Measurements from ENCODE around the gene SPAG9.

DNA sequence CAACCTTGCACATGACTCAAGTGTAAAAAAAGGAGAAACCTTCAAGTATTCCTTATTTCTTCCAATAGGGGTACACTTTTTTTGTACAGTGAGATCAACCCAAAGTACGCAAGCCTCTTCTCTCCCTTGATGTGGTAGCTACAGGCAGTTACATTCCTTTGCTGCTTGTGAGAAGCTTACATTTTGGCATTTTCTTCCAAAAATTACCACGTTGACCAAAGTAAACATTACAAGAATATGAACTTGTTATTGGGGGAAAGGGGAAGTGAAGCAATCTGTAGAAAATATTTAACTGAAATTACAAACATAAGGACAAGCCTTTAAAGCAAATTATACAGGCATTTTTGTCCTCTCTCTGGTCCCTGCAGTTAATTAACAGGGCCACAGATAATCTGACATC is 157.5 kb downstream of the SPAG9 start:
- TF ChIP-seq, protein P1, sequence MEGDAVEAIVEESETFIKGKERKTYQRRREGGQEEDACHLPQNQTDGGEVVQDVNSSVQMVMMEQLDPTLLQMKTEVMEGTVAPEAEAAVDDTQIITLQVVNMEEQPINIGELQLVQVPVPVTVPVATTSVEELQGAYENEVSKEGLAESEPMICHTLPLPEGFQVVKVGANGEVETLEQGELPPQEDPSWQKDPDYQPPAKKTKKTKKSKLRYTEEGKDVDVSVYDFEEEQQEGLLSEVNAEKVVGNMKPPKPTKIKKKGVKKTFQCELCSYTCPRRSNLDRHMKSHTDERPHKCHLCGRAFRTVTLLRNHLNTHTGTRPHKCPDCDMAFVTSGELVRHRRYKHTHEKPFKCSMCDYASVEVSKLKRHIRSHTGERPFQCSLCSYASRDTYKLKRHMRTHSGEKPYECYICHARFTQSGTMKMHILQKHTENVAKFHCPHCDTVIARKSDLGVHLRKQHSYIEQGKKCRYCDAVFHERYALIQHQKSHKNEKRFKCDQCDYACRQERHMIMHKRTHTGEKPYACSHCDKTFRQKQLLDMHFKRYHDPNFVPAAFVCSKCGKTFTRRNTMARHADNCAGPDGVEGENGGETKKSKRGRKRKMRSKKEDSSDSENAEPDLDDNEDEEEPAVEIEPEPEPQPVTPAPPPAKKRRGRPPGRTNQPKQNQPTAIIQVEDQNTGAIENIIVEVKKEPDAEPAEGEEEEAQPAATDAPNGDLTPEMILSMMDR (IDR thresholded peaks at IDR 0.05; ENCODE audit: poor library complexity, severe bottlenecking), result no peak
- TF ChIP-seq REST (IDR thresholded peaks at IDR 0.05; ENCODE audit: borderline replicate concordance) (no peak), RAD21 (conservative IDR thresholded peaks at IDR 0.05) (no peak), TAF1 (IDR thresholded peaks at IDR 0.05; ENCODE audit: low read depth) (no peak), EZH2 (IDR thresholded peaks at IDR 0.05; ENCODE audit: borderline replicate concordance, insufficient read depth, low read length, poor library complexity, severe bottlenecking) (no peak), POLR2AphosphoS5 (IDR thresholded peaks at IDR 0.05) (no peak), EP300 (conservative IDR thresholded peaks at IDR 0.05; ENCODE audit: poor library complexity, severe bottlenecking) (no peak), MXI1 (conservative IDR thresholded peaks at IDR 0.05; ENCODE audit: poor library complexity, severe bottlenecking) (no peak)

All from neural cell (in vitro differentiated cells).